Activated effector memory CD4-positive, alpha-beta T cell treated with anti-CD3 and anti-CD28 coated beads, Interleukin-2, amount 50 U/mL, for 16 hours (primary cell): ENCODE measurements around the gene SKIDA1.

Experiments used
- DNase-seq: peaks from one replicate; pipeline ENCODE4 v3.0.0-alpha.2; 2020

SKIDA1 gene

GRCh38 chr10:21515361-21516241 lies 9.9 kb downstream of the SKIDA1 start:
- no peak for DNase-seq

- DNase-seq: no peak
Measured at GRCh38 chr10:21514818-21515351, 10.6 kb downstream of the SKIDA1 start.

GRCh38 chr10:21514129-21514817 lies 11.2 kb downstream of the SKIDA1 start:
- DNase-seq: no peak

- DNase-seq: no peak
Measured at GRCh38 chr10:21513405-21513788, 12.1 kb downstream of the SKIDA1 start.

- DNase-seq: no peak
Measured at GRCh38 chr10:21512573-21513404, 12.7 kb downstream of the SKIDA1 start.

- no peak for DNase-seq
Measured at GRCh38 chr10:21511946-21512572, 13.4 kb downstream of the SKIDA1 start.

- no peak for DNase-seq
Measured at GRCh38 chr10:21511095-21511570, 14.3 kb downstream of the SKIDA1 start.

GRCh38 chr10:21510241-21511094 lies 15.0 kb downstream of the SKIDA1 start:
- DNase-seq: no peak

GRCh38 chr10:21509341-21510240 lies 15.9 kb downstream of the SKIDA1 start:
- DNase-seq: no peak

- no peak for DNase-seq
Measured at GRCh38 chr10:21508706-21509331, 16.7 kb downstream of the SKIDA1 start.

GRCh38 chr10:21507150-21507549 lies 18.3 kb downstream of the SKIDA1 start:
- DNase-seq: no peak

- no peak for DNase-seq
Measured at GRCh38 chr10:21506351-21506750, 19.1 kb downstream of the SKIDA1 start.

GRCh38 chr10:21505711-21506278 lies 19.7 kb downstream of the SKIDA1 start:
- DNase-seq: no peak

GRCh38 chr10:21503542-21503941 lies 21.9 kb downstream of the SKIDA1 start:
- no peak for DNase-seq

GRCh38 chr10:21502348-21502740 lies 23.1 kb downstream of the SKIDA1 start:
- no peak for DNase-seq

- no peak for DNase-seq
Measured at GRCh38 chr10:21501731-21502347, 23.6 kb downstream of the SKIDA1 start.

GRCh38 chr10:21501091-21501490 lies 24.4 kb downstream of the SKIDA1 start:
- DNase-seq: no peak

- DNase-seq: no peak
Measured at GRCh38 chr10:21500578-21500910, 24.9 kb downstream of the SKIDA1 start.
